Endodermal cell (in vitro differentiated cells): ENCODE results near the gene SPTAN1. TPM values are rescaled to one million over a fixed set of nuclear protein-coding genes. Genes with fewer than 3 reads are reported as not detected.
"Not testable (repeated sequence)": the region's sequence is repeated elsewhere in the genome, so short reads cannot be mapped to it uniquely, and the experiment has no call there.

Experiments
- DNase-seq: peaks from one replicate; pipeline ENCODE4 v3.0.0-alpha.2; 2017
- H3K27ac ChIP-seq: 2 replicates; pipeline ENCODE4 v1.5.1; 2013; ENCODE audit warnings: mild to moderate bottlenecking, low read depth, low read length, moderate library complexity
- H3K27me3 ChIP-seq: 2 replicates; pipeline ENCODE4 v1.6.1; 2013; ENCODE audit warnings: mild to moderate bottlenecking, low read length, moderate library complexity; ENCODE audit not compliant: insufficient read depth, control insufficient read depth, poor library complexity, severe bottlenecking
- H3K36me3 ChIP-seq: 2 replicates; pipeline ENCODE4 v1.7.0; 2013; ENCODE audit warnings: mild to moderate bottlenecking, low read length, moderate library complexity; ENCODE audit not compliant: control insufficient read depth, insufficient read depth
- H3K4me1 ChIP-seq: one replicate; pipeline ENCODE4 v1.7.0; 2013; ENCODE audit warnings: low read length; ENCODE audit not compliant: control insufficient read depth, insufficient read depth
- H3K4me3 ChIP-seq: 2 replicates; pipeline ENCODE4 v1.5.1; 2013; ENCODE audit warnings: mild to moderate bottlenecking, low read length, moderate library complexity
- H3K9ac ChIP-seq: 2 replicates; pipeline ENCODE4 v1.6.1; 2013; ENCODE audit warnings: mild to moderate bottlenecking, low read length, moderate library complexity; ENCODE audit not compliant: poor library complexity, severe bottlenecking; ENCODE audit errors: extremely low read depth
- H3K9me3 ChIP-seq: 2 replicates; pipeline ENCODE4 v1.6.1; 2013; ENCODE audit warnings: mild to moderate bottlenecking, low read length, moderate library complexity; ENCODE audit not compliant: control insufficient read depth
- H3K27ac Mint-ChIP-seq: 2 replicates; pipeline ENCODE4 v1.8.0; 2020; ENCODE audit warnings: mixed read lengths
- H3K27me3 Mint-ChIP-seq: 2 replicates; pipeline ENCODE4 v1.8.0; 2021; ENCODE audit warnings: mild to moderate bottlenecking, mixed read lengths; ENCODE audit not compliant: insufficient read depth
- H3K36me3 Mint-ChIP-seq: 2 replicates; pipeline ENCODE4 v1.8.0; 2020; ENCODE audit warnings: low read depth, mixed read lengths
- H3K4me1 Mint-ChIP-seq: 2 replicates; pipeline ENCODE4 v1.8.0; 2020; ENCODE audit warnings: mixed read lengths
- H3K4me3 Mint-ChIP-seq: 2 replicates; pipeline ENCODE4 v1.8.0; 2020; ENCODE audit warnings: mild to moderate bottlenecking, moderate library complexity, mixed read lengths
- H3K9me3 Mint-ChIP-seq: 2 replicates; pipeline ENCODE4 v1.8.0; 2020; ENCODE audit warnings: mild to moderate bottlenecking, mixed read lengths
- CTCF ChIP-seq: fragments of 200-600 bp; sonication (generic); conservative IDR thresholded peaks from 2 replicates; pipeline ENCODE4 v1.5.0; 2021; ENCODE audit warnings: antibody characterized with exemption, mild to moderate bottlenecking
- WGBS, 2 experiments: methylation state at CpG; one replicate each; pipeline versions ENCODE4 v1.1.5 to v1.1.7; 2013; ENCODE audit warnings: missing lambda C conversion rate in 2 of 2, mixed read lengths in 1 of 2; ENCODE audit not compliant: insufficient coverage in 1 of 2, insufficient read length in 1 of 2; 5-methylcytosine and 5-hydroxymethylcytosine counted together
- long read RNA-seq, 4 experiments: library from polyadenylated mRNA in 2 of 4; library from RNA in 1 of 4; library from capped mRNA in 1 of 4; stranded (forward) in 3 of 4; unstranded in 1 of 4; transcript quantifications; one replicate each; pipeline ENCODE4 v2.0.0, GENCODE V29; 2020 to 2021; ENCODE audit warnings: inconsistent platforms in 1 of 4
- polyA plus RNA-seq, 2 experiments: library from polyadenylated mRNA; stranded (reverse); fragments of 50-300 nt; gene quantifications; one replicate each; pipeline ENCODE4 v1.2.3, GENCODE V29; 2013
- total RNA-seq, 2 donors: library from RNA; stranded (reverse); fragmentation: NEBNext Ultra II Directional in 1 of 2; extraction: Animal tissue kit (Norgen Biotek cat#: 25700) in 1 of 2; gene quantifications; 2 replicates in 1 of 2; 3 replicates in 1 of 2; pipeline ENCODE4 v1.2.1, GENCODE V29; 2021

Gene SPTAN1
- total RNA-seq = 100 to 1,000 TPM; 309 to 319 TPM
- 190 TPM for polyA plus RNA-seq (2013, experiment 1 of 2)
- 174 TPM for polyA plus RNA-seq (2013, experiment 2 of 2)
- long read RNA-seq, experiment 1, partial matches to known transcripts = 30 of 48 reads
- long read RNA-seq, experiment 1, other reads (novel, unspliced or antisense) = 12 of 48 reads
- long read RNA-seq, experiment 2, full-length matches to known transcripts = 44 of 184 reads
- long read RNA-seq, experiment 2, partial matches to known transcripts = 119 of 184 reads
- long read RNA-seq, experiment 2, other reads (novel, unspliced or antisense) = 21 of 184 reads
- long read RNA-seq, experiment 3, full-length matches to known transcripts = 25 of 198 reads
- long read RNA-seq, experiment 3, partial matches to known transcripts = 155 of 198 reads
- long read RNA-seq, experiment 3, other reads (novel, unspliced or antisense) = 18 of 198 reads
- long read RNA-seq, experiment 4, partial matches to known transcripts = 4 of 7 reads
- long read RNA-seq, experiment 4, other reads (novel, unspliced or antisense) = 3 of 7 reads

GRCh38 chr9:128552153-128552743 lies at the start of gene SPTAN1:
Gene SPTAN1, plus strand, starts transcription at chr9:128552587. Its CDS starts 14,154 bp downstream, at chr9:128566741.
- Mint-ChIP-seq H3K4me3 (no peak within 1 kb of the TSS), H3K4me1 (peaks cover 30% of the 10 kb centered on the region), H3K9me3 (no peaks in the 10 kb centered on the region), H3K27ac (peak within 1 kb of the TSS; percentile 95), H3K36me3 (no peaks in the 10 kb centered on the region), H3K27me3 (peaks cover 1% of the 10 kb centered on the region)
- Histone ChIP-seq H3K9ac (peak within 1 kb of the TSS; percentile 95), H3K4me1 (peaks cover 21% of the 10 kb centered on the region), H3K36me3 (peaks cover 8% of the 10 kb centered on the region), H3K27me3 (no peaks in the 10 kb centered on the region), H3K9me3 (no peaks in the 10 kb centered on the region), H3K27ac (peak within 1 kb of the TSS; percentile 72), H3K4me3 (peak within 1 kb of the TSS; percentile 96)
- 0% methylated on average over 10 to 81 of the region's 81 CpGs for WGBS, 2 experiments
- TF ChIP-seq CTCF = no peak
- peak; percentile 96 for DNase-seq

GRCh38 chr9:128503415-128503825 lies 49.0 kb upstream of the SPTAN1 start:
- Mint-ChIP-seq H3K36me3 (peaks cover 22% of the 10 kb centered on the region), H3K4me3 (peak overlapping the region; percentile 82)
- not testable (repeated sequence) for H3K9me3 Mint-ChIP-seq, DNase-seq, H3K27me3 ChIP-seq, H3K4me1 Mint-ChIP-seq, H3K4me3 ChIP-seq, H3K4me1 ChIP-seq, H3K9ac ChIP-seq, H3K27ac ChIP-seq, H3K27ac Mint-ChIP-seq, H3K9me3 ChIP-seq, H3K27me3 Mint-ChIP-seq
- peaks cover 34% of the 10 kb centered on the region for H3K36me3 ChIP-seq
- 91 to 95% methylated on average over 13 to 14 of the region's 14 CpGs for WGBS, 2 experiments

- no peak for DNase-seq
- H3K27ac ChIP-seq = no peak overlapping the region
- Mint-ChIP-seq H3K9me3 (no peaks in the 10 kb centered on the region), H3K27me3 (no peaks in the 10 kb centered on the region), H3K36me3 (peaks cover 20% of the 10 kb centered on the region), H3K27ac (no peak overlapping the region), H3K4me1 (peaks cover 6% of the 10 kb centered on the region), H3K4me3 (peak overlapping the region; percentile 82)
- peak overlapping the region; percentile 88 for H3K9ac ChIP-seq
- H3K4me3 ChIP-seq = peak overlapping the region; percentile 92
- H3K9me3 ChIP-seq = no peaks in the 10 kb centered on the region
- 69 to 81% methylated on average over 3 to 11 of the region's 11 CpGs for WGBS, 2 experiments
- H3K4me1 ChIP-seq = no peaks in the 10 kb centered on the region
- TF ChIP-seq CTCF = no peak
- no peaks in the 10 kb centered on the region for H3K27me3 ChIP-seq
- peaks cover 30% of the 10 kb centered on the region for H3K36me3 ChIP-seq
Measured at GRCh38 chr9:128503870-128504269, 48.5 kb upstream of the SPTAN1 start.
